WTC11 (cell line): Measurements from ENCODE around the gene ADM5.

Experiments
- ELF4 ChIP-seq: sonication (generic); formaldehyde crosslinking; IDR thresholded peaks from 2 replicates; pipeline ENCODE4 v1.8.1; 2022; ENCODE audit warnings: low read depth, mild to moderate bottlenecking, moderate library complexity, missing genetic modification reagents
- TF ChIP-seq, protein P1 (sequence below): fragments of 200-600 bp; IDR thresholded peaks from 2 replicates; pipeline ENCODE4 v1.8.0; 2022; ENCODE audit warnings: antibody characterized with exemption
- TF ChIP-seq, protein P2 (sequence below): sonication (generic); formaldehyde crosslinking; IDR thresholded peaks from 2 replicates; pipeline ENCODE4 v1.8.0; 2023; ENCODE audit warnings: missing genetic modification reagents, mild to moderate bottlenecking, borderline replicate concordance
- TF ChIP-seq, protein P3 (sequence below): sonication (generic); formaldehyde crosslinking; IDR thresholded peaks from 2 replicates; pipeline ENCODE4 v1.8.1; 2023; ENCODE audit warnings: mild to moderate bottlenecking, missing genetic modification reagents

DNA sequence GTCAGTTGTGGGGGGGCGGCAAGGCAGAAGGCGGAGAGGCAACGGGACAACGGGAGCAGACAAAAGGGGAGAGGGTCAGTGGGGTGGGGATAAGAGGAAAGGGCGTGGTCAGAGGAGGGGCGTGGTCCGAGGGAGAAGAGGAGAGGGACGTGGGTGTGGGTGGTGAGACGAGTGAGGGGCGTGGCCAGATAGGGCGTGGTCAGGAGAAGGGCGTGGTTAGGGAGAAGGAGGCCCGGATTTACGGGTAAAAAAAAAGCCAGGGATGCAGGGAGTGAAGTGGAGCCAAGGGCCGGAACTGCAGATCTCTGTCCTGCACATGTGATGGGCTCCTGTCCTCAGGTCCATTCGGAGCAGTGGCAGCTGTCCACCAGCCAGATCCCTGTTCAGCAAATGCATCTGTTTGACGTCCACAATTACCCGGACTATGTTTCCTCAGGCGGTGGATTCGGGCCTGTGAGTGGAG, 23.0 kb downstream of the ADM5 start:
- no peak for TF ChIP-seq ELF4 (CRISPR knock-in tag)
- TF ChIP-seq, protein P1, sequence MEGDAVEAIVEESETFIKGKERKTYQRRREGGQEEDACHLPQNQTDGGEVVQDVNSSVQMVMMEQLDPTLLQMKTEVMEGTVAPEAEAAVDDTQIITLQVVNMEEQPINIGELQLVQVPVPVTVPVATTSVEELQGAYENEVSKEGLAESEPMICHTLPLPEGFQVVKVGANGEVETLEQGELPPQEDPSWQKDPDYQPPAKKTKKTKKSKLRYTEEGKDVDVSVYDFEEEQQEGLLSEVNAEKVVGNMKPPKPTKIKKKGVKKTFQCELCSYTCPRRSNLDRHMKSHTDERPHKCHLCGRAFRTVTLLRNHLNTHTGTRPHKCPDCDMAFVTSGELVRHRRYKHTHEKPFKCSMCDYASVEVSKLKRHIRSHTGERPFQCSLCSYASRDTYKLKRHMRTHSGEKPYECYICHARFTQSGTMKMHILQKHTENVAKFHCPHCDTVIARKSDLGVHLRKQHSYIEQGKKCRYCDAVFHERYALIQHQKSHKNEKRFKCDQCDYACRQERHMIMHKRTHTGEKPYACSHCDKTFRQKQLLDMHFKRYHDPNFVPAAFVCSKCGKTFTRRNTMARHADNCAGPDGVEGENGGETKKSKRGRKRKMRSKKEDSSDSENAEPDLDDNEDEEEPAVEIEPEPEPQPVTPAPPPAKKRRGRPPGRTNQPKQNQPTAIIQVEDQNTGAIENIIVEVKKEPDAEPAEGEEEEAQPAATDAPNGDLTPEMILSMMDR: no peak
- TF ChIP-seq, protein P2, sequence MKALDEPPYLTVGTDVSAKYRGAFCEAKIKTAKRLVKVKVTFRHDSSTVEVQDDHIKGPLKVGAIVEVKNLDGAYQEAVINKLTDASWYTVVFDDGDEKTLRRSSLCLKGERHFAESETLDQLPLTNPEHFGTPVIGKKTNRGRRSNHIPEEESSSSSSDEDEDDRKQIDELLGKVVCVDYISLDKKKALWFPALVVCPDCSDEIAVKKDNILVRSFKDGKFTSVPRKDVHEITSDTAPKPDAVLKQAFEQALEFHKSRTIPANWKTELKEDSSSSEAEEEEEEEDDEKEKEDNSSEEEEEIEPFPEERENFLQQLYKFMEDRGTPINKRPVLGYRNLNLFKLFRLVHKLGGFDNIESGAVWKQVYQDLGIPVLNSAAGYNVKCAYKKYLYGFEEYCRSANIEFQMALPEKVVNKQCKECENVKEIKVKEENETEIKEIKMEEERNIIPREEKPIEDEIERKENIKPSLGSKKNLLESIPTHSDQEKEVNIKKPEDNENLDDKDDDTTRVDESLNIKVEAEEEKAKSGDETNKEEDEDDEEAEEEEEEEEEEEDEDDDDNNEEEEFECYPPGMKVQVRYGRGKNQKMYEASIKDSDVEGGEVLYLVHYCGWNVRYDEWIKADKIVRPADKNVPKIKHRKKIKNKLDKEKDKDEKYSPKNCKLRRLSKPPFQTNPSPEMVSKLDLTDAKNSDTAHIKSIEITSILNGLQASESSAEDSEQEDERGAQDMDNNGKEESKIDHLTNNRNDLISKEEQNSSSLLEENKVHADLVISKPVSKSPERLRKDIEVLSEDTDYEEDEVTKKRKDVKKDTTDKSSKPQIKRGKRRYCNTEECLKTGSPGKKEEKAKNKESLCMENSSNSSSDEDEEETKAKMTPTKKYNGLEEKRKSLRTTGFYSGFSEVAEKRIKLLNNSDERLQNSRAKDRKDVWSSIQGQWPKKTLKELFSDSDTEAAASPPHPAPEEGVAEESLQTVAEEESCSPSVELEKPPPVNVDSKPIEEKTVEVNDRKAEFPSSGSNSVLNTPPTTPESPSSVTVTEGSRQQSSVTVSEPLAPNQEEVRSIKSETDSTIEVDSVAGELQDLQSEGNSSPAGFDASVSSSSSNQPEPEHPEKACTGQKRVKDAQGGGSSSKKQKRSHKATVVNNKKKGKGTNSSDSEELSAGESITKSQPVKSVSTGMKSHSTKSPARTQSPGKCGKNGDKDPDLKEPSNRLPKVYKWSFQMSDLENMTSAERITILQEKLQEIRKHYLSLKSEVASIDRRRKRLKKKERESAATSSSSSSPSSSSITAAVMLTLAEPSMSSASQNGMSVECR (CRISPR knock-in tag): no peak
- TF ChIP-seq, protein P3, sequence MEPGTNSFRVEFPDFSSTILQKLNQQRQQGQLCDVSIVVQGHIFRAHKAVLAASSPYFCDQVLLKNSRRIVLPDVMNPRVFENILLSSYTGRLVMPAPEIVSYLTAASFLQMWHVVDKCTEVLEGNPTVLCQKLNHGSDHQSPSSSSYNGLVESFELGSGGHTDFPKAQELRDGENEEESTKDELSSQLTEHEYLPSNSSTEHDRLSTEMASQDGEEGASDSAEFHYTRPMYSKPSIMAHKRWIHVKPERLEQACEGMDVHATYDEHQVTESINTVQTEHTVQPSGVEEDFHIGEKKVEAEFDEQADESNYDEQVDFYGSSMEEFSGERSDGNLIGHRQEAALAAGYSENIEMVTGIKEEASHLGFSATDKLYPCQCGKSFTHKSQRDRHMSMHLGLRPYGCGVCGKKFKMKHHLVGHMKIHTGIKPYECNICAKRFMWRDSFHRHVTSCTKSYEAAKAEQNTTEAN: no peak
